Neuron (in vitro differentiated cells): ENCODE measurements around the gene AMFR.

Source experiments
- H2AFZ ChIP-seq: one replicate; pipeline ENCODE4 v1.6.1; 2013; ENCODE audit warnings: low read depth, mild to moderate bottlenecking, inconsistent platforms, low read length, moderate library complexity
- H3K27me3 ChIP-seq: one replicate; pipeline ENCODE4 v1.6.1; 2013; ENCODE audit warnings: low read length; ENCODE audit not compliant: insufficient read depth
- H3K36me3 ChIP-seq: one replicate; pipeline ENCODE4 v1.6.1; 2013; ENCODE audit warnings: low read length; ENCODE audit not compliant: insufficient read depth
- H3K4me1 ChIP-seq: one replicate; pipeline ENCODE4 v1.6.1; 2013; ENCODE audit warnings: low read length; ENCODE audit not compliant: insufficient read depth
- H3K4me3 ChIP-seq: 2 replicates; pipeline ENCODE4 v1.5.1; 2013; ENCODE audit warnings: mild to moderate bottlenecking, low read length, moderate library complexity
- H3K9me3 ChIP-seq: one replicate; pipeline ENCODE4 v1.6.1; 2013; ENCODE audit warnings: low read length

The AMFR gene

GRCh38 chr16:56362057-56362655 is 63.2 kb downstream of the AMFR start:
- H3K9me3 ChIP-seq: no peaks in the 10 kb centered on the region
- H2AFZ ChIP-seq: no peak overlapping the region
- no peak overlapping the region for H3K4me3 ChIP-seq
- peaks cover 43% of the 10 kb centered on the region for H3K36me3 ChIP-seq
- peaks cover 5% of the 10 kb centered on the region for H3K4me1 ChIP-seq
- H3K27me3 ChIP-seq: no peaks in the 10 kb centered on the region

- H2AFZ ChIP-seq: no peak overlapping the region
- H3K4me1 ChIP-seq: peaks cover 16% of the 10 kb centered on the region
- H3K4me3 ChIP-seq: no peak overlapping the region
- no peaks in the 10 kb centered on the region for H3K27me3 ChIP-seq
- peaks cover 31% of the 10 kb centered on the region for H3K36me3 ChIP-seq
- H3K9me3 ChIP-seq: no peaks in the 10 kb centered on the region
Measured at GRCh38 chr16:56360117-56361008, 65.0 kb downstream of the AMFR start.

- Histone ChIP-seq H3K4me3 (no peak overlapping the region), H3K4me1 (peaks cover 16% of the 10 kb centered on the region), H3K9me3 (no peaks in the 10 kb centered on the region), H3K27me3 (no peaks in the 10 kb centered on the region), H3K36me3 (peaks cover 16% of the 10 kb centered on the region), H2AFZ (peak overlapping the region; percentile 95)
Measured at GRCh38 chr16:56357765-56358322, 67.5 kb downstream of the AMFR start.

GRCh38 chr16:56357241-56357764 is 68.0 kb downstream of the AMFR start:
- Histone ChIP-seq H3K4me1 (peaks cover 16% of the 10 kb centered on the region), H2AFZ (peak overlapping the region; percentile 95), H3K27me3 (no peaks in the 10 kb centered on the region), H3K36me3 (peaks cover 11% of the 10 kb centered on the region), H3K4me3 (peak overlapping the region; percentile 44), H3K9me3 (no peaks in the 10 kb centered on the region)

GRCh38 chr16:56356276-56357240 is 68.8 kb downstream of the AMFR start:
- peaks cover 5% of the 10 kb centered on the region for H3K36me3 ChIP-seq
- H3K27me3 ChIP-seq: no peaks in the 10 kb centered on the region
- peak overlapping the region; percentile 44 for H3K4me3 ChIP-seq
- H3K9me3 ChIP-seq: no peaks in the 10 kb centered on the region
- H2AFZ ChIP-seq: peak overlapping the region; percentile 95
- peaks cover 16% of the 10 kb centered on the region for H3K4me1 ChIP-seq

DNA sequence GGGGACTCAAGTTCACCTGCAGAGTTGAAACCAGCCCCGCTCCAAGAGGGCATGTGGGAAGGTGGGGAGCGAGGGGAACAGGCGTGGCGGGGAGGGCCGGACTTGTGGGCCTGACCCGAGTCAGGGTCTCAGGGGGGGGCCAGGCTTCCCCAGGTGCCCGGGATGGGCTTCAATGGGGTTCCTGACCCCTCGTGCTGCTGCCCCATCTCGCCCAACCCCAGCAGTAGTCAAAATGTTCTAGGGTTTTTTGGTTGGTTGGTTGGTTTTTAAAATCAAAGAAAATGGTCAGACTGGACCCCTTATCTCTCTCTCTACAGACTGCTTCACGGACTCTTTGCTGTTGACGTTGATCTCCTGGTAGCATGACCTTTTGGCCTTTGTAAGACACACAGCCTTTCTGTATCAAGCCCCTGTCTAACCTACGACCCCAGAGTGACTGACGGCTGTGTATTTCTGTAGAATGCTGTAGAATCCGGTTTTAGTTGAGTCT is 69.5 kb downstream of the AMFR start:
- Histone ChIP-seq H2AFZ (peak overlapping the region; percentile 95), H3K4me1 (peaks cover 16% of the 10 kb centered on the region), H3K9me3 (no peaks in the 10 kb centered on the region), H3K27me3 (no peaks in the 10 kb centered on the region), H3K36me3 (peaks cover 4% of the 10 kb centered on the region), H3K4me3 (peak overlapping the region; percentile 44)

DNA sequence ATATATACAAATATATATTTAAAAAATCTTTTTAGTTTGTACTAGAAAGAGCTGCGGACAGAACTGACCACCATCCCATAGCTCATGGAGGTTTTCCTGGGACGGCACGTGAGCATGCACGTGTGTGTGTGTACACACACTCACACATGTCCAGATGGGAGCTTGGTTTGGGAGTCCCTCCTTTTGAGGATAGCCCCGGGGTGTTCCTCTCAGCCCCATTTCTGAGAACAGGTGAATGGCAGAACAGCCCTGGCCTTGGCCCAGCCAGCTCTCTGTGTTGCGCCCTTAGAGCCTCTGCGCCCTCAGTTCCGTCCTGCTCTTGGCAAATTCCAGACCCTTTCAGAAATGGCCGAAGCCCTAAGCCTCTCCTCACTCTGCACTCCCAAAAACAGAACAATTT is 70.1 kb downstream of the AMFR start:
- peak overlapping the region; percentile 95 for H2AFZ ChIP-seq
- no peak overlapping the region for H3K4me3 ChIP-seq
- no peaks in the 10 kb centered on the region for H3K36me3 ChIP-seq
- H3K27me3 ChIP-seq: no peaks in the 10 kb centered on the region
- peaks cover 16% of the 10 kb centered on the region for H3K4me1 ChIP-seq
- H3K9me3 ChIP-seq: no peaks in the 10 kb centered on the region

- Histone ChIP-seq H2AFZ (no peak overlapping the region), H3K36me3 (no peaks in the 10 kb centered on the region), H3K4me1 (peaks cover 16% of the 10 kb centered on the region), H3K9me3 (no peaks in the 10 kb centered on the region), H3K27me3 (no peaks in the 10 kb centered on the region), H3K4me3 (no peak overlapping the region)
Measured at GRCh38 chr16:56354746-56355145, 70.6 kb downstream of the AMFR start.

DNA sequence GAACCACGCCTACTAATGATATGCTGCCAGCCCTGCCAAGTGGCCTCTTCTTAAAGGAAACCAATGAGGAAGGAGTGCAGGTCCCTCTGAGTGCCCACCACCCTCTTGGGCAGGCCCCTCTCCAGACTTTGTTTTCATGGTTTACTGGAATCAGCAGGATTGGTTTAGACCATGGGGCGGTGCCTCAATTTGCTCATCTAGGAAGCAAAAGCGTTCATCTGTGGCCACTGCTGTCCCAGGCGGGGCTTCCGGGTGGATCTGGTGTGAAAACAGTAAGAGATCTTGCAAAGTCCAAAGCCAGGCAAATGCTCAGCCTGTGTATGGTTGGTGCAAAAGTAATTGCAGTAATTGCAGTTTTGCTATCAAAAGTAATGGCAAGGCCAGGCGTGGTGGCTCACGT is 71.3 kb downstream of the AMFR start:
- Histone ChIP-seq H3K27me3 (no peaks in the 10 kb centered on the region), H2AFZ (no peak overlapping the region), H3K36me3 (no peaks in the 10 kb centered on the region), H3K9me3 (no peaks in the 10 kb centered on the region), H3K4me1 (peaks cover 16% of the 10 kb centered on the region), H3K4me3 (no peak overlapping the region)

DNA sequence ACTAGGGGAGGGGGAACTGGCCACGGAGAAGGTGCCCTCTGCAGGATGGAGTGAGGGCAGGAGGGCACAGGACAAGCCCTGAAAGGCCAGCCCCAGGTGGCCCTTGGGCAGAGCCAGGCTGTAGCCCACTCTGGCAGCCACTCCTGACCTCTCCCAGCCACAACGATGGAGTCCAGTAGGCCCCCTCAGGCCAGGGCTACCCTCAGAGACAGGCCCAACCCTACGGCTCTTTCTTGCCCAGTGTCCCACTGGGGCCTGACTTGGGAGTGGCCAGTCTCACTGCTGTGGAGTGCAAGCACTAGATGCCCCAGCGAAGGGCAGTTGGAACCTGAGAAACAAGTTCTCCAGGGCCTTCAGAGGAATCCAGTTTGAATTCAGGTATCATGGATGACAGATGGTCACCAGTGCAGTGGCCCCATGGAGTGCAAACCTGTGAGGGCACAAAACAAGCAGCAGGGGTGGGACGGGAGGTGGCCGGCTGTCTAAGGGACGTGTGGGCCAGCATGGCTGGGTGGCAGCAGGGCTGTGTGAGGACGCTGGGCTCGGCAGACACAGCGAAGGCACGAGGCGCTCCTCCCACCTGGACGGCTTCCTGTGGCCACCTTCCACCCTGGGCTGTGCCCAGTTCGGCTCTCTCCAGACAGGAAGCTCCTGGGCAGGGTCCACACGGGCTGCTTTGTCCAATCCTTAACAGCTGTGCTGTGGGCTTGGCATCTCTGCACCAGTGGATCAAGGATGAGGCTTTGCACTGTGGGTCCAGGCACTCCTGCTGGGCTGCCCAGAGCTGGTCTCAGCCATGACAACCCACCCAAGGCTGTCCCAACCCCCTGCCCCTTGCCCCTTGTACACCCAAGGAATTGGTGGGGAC is 72.1 kb downstream of the AMFR start:
- Histone ChIP-seq H3K9me3 (no peaks in the 10 kb centered on the region), H3K36me3 (no peaks in the 10 kb centered on the region), H3K4me1 (peaks cover 16% of the 10 kb centered on the region), H3K4me3 (no peak overlapping the region), H2AFZ (no peak overlapping the region), H3K27me3 (no peaks in the 10 kb centered on the region)

DNA sequence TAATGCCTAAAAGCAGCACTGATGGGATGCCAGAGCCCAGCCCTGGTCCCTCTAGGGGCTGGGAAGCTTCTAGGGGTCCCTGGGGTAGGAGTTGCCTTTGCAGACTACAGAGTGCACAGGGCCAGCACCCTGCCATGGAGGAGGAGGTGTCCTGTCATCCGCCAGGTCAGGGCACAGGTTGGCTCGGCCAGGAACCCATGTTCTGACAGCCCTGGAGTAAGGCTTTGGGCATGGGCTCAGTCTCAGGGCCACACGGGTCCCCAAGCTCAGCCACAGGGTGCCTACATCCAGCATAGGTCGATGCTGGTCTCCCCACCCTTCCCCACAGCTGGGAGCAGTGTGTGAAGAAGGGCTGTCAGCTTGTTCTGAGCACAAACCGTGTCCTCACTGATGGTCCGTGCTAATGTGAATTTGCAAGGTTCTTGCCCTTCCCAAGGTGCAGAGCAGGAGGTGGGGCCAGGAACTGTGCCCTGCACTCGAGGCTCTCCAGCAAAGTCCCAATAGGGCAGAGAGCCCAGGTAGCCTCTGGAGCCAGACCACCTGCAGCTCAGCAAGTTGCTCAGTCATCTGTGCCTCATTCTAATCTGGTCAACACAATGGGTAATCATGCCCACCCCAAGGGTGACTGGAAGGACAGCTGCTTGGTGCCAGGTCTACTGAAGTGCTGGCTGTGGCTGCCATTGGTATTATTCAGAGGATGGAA is 72.8 kb downstream of the AMFR start:
- Histone ChIP-seq H3K27me3 (no peaks in the 10 kb centered on the region), H3K4me3 (no peak overlapping the region), H3K36me3 (no peaks in the 10 kb centered on the region), H3K4me1 (peaks cover 15% of the 10 kb centered on the region), H2AFZ (no peak overlapping the region), H3K9me3 (no peaks in the 10 kb centered on the region)
